NCI-H2171 (cell line): ENCODE results near the gene EVPL.

Source experiments
- DNase-seq: peaks from one replicate; lab custom pipeline; 2025; lab: John Stamatoyannopoulos, UW

EVPL gene

GRCh38 chr17:76017481-76018339 lies 9.4 kb downstream of the EVPL start:
- DNase-seq = no peak

- no peak for DNase-seq
These were observed 12.2 kb downstream of the EVPL start for GRCh38 chr17:76014925-76015261.

- peak; percentile 77 for DNase-seq
These were observed 12.8 kb downstream of the EVPL start for GRCh38 chr17:76014100-76014924.

GRCh38 chr17:76013377-76013932 lies 13.7 kb downstream of the EVPL start:
- no peak for DNase-seq

GRCh38 chr17:76011951-76012350 lies 15.2 kb downstream of the EVPL start:
- no peak for DNase-seq

- DNase-seq = no peak
These were observed 17.0 kb downstream of the EVPL start for GRCh38 chr17:76009969-76010661.

GRCh38 chr17:76009447-76009846 lies 17.7 kb downstream of the EVPL start:
- DNase-seq = no peak

- no peak for DNase-seq
These were observed 18.3 kb downstream of the EVPL start for GRCh38 chr17:76008630-76009425.

- DNase-seq = no peak
These were observed 18.9 kb downstream of the EVPL start for GRCh38 chr17:76008208-76008607.

- no peak for DNase-seq
These were observed 19.3 kb downstream of the EVPL start for GRCh38 chr17:76007850-76008165.

GRCh38 chr17:76007131-76007849 lies 19.8 kb downstream of the EVPL start:
- no peak for DNase-seq

- peak; percentile 82 for DNase-seq
These were observed 21.6 kb downstream of the EVPL start for GRCh38 chr17:76005263-76006149.

GRCh38 chr17:76004750-76005262 lies 22.3 kb downstream of the EVPL start:
- no peak for DNase-seq

GRCh38 chr17:76003915-76004314 lies 23.2 kb downstream of the EVPL start:
- DNase-seq = no peak

GRCh38 chr17:76002100-76002499 lies 25.0 kb downstream of the EVPL start:
- DNase-seq = no peak

- no peak for DNase-seq
These were observed 26.2 kb downstream of the EVPL start, which contains the start of gene CDK3 for GRCh38 chr17:76000755-76001521. CDK3 (plus strand) TSS chr17:76000855; CDS start chr17:76001426, 571 bp downstream.

- DNase-seq = no peak
These were observed 26.9 kb downstream of the EVPL start for GRCh38 chr17:76000016-76000754.

GRCh38 chr17:75998327-75998795 lies 28.7 kb downstream of the EVPL start:
- no peak for DNase-seq
